Measurements from ENCODE around the gene HS1BP3.

DNA sequence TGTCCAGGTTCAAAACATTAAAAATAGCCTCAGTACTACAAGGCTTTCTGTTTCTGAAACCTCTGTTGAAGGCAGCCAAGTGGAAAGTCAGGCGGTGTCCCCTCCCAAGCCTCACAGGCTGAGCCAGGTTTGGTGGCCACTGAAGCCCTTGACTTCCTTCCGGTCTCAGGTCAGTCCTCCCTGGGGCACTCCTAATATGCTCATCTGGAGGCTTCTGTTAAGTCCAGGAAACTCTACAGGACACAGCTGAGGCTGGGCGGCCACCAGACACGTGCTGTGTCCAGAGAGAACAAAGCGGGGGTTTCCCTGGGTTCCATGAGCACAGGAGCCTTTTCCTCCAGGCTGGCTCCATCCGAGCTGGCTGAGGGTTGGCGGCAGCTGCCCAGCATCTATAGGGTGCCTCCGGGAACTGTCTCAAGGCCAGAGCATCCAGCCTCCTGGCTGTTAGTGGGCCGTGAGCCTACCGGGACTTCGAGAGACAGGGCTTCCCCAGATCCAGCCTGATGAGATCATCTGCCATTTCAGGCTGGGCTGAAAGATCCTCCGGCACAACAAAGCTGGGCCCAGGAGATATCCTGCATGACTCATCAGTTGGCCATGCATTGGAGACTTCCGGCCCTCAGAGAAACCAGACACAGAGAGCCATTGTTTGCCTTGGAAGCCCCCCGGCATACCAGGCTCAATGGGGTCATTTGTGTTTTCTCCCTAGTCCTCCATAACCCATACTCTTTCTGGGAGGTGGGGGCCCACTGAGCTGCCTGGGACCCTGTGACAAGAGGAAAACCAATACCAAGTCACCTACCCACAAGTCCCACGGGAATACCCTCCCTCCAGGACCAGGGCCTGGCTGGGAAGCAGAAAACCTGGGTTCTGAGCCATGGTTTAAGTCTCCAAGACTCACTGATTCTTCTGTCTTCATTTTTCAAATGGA is 71.7 kb downstream of the HS1BP3 start:
- TF ChIP-seq POLR2A (IDR thresholded peaks at IDR 0.05) (no peak), POLR2AphosphoS5 (IDR thresholded peaks at IDR 0.05; ENCODE audit: insufficient read depth in 1 of 2, low read depth in 1 of 2) (peak; percentile 53 to 83)
- TF ChIP-seq, protein P1, sequence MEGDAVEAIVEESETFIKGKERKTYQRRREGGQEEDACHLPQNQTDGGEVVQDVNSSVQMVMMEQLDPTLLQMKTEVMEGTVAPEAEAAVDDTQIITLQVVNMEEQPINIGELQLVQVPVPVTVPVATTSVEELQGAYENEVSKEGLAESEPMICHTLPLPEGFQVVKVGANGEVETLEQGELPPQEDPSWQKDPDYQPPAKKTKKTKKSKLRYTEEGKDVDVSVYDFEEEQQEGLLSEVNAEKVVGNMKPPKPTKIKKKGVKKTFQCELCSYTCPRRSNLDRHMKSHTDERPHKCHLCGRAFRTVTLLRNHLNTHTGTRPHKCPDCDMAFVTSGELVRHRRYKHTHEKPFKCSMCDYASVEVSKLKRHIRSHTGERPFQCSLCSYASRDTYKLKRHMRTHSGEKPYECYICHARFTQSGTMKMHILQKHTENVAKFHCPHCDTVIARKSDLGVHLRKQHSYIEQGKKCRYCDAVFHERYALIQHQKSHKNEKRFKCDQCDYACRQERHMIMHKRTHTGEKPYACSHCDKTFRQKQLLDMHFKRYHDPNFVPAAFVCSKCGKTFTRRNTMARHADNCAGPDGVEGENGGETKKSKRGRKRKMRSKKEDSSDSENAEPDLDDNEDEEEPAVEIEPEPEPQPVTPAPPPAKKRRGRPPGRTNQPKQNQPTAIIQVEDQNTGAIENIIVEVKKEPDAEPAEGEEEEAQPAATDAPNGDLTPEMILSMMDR (IDR thresholded peaks at IDR 0.05), result no peak
